ENCODE measurements around the gene HECTD4.
"Not testable (repeated sequence)": the region's sequence is repeated elsewhere in the genome, so short reads cannot be mapped to it uniquely, and the experiment has no call there.

HECTD4 gene

GRCh38 chr12:112122823-112123690 lies 259.2 kb downstream of the HECTD4 start:
- Mint-ChIP-seq H3K27ac (no peak overlapping the region), H3K27me3 (no peaks in the 10 kb centered on the region), H3K4me1 (ENCODE audit: low read depth) (peaks cover 22% of the 10 kb centered on the region), H3K9me3 (no peaks in the 10 kb centered on the region), H3K36me3 (ENCODE audit: low read depth) (peaks cover 22% of the 10 kb centered on the region), H3K4me3 (no peak overlapping the region)
- intact Hi-C loops (cut with micrococcal nuclease), result loop anchor here (10.0 kb wide), 1 partner anchor 178 kb away; no protein-coding TSS in a partner anchor

GRCh38 chr12:112121780-112122565 lies 260.3 kb downstream of the HECTD4 start:
- H3K27ac Mint-ChIP-seq, result no peak overlapping the region

GRCh38 chr12:112117685-112118084 lies 264.5 kb downstream of the HECTD4 start:
- no peaks in the 10 kb centered on the region for H3K36me3 Mint-ChIP-seq (ENCODE audit: low read depth)
- no peak overlapping the region for H3K4me3 Mint-ChIP-seq
- no peaks in the 10 kb centered on the region for H3K9me3 Mint-ChIP-seq
- no peaks in the 10 kb centered on the region for H3K27me3 Mint-ChIP-seq
- H3K4me1 Mint-ChIP-seq (ENCODE audit: low read depth), result peaks cover 22% of the 10 kb centered on the region
- H3K27ac Mint-ChIP-seq, result no peak overlapping the region
- intact Hi-C loops (cut with micrococcal nuclease), result no loop called here

More at GRCh38 chr12:112121780-112122565, 260.3 kb downstream of the HECTD4 start:
- Mint-ChIP-seq H3K27me3 (no peaks in the 10 kb centered on the region), H3K9me3 (no peaks in the 10 kb centered on the region), H3K4me1 (ENCODE audit: low read depth) (peaks cover 17% of the 10 kb centered on the region), H3K4me3 (no peak overlapping the region), H3K36me3 (ENCODE audit: low read depth) (peaks cover 16% of the 10 kb centered on the region)
- intact Hi-C loops (cut with micrococcal nuclease), result loop anchor here (10.0 kb wide), 1 partner anchor 177 kb away; no protein-coding TSS in a partner anchor

- Mint-ChIP-seq H3K36me3 (ENCODE audit: low read depth) (no peaks in the 10 kb centered on the region), H3K9me3 (no peaks in the 10 kb centered on the region), H3K4me1 (ENCODE audit: low read depth) (peaks cover 29% of the 10 kb centered on the region), H3K27ac (peak overlapping the region; percentile 95), H3K4me3 (peak overlapping the region; percentile 61), H3K27me3 (no peaks in the 10 kb centered on the region)
- intact Hi-C loops (cut with micrococcal nuclease), result no loop called here
Measured at GRCh38 chr12:112116232-112117060, 265.8 kb downstream of the HECTD4 start.

GRCh38 chr12:112115259-112116045 lies 266.8 kb downstream of the HECTD4 start:
- intact Hi-C loops (cut with micrococcal nuclease), result no loop called here
- Mint-ChIP-seq H3K4me3 (no peak overlapping the region), H3K9me3 (no peaks in the 10 kb centered on the region), H3K27ac (peak overlapping the region; percentile 95), H3K4me1 (ENCODE audit: low read depth) (peaks cover 24% of the 10 kb centered on the region), H3K36me3 (ENCODE audit: low read depth) (no peaks in the 10 kb centered on the region), H3K27me3 (no peaks in the 10 kb centered on the region)

GRCh38 chr12:112112409-112113133 lies 269.7 kb downstream of the HECTD4 start:
- Mint-ChIP-seq H3K4me1 (ENCODE audit: low read depth) (peaks cover 30% of the 10 kb centered on the region), H3K27ac (no peak overlapping the region), H3K27me3 (no peaks in the 10 kb centered on the region), H3K9me3 (no peaks in the 10 kb centered on the region), H3K36me3 (ENCODE audit: low read depth) (peaks cover 16% of the 10 kb centered on the region), H3K4me3 (no peak overlapping the region)
- intact Hi-C loops (cut with micrococcal nuclease), result no loop called here

- intact Hi-C loops (cut with micrococcal nuclease), result no loop called here
- H3K9me3 Mint-ChIP-seq, result no peaks in the 10 kb centered on the region
- no peaks in the 10 kb centered on the region for H3K27me3 Mint-ChIP-seq
- no peak overlapping the region for H3K27ac Mint-ChIP-seq
- no peak overlapping the region for H3K4me3 Mint-ChIP-seq
- H3K36me3 Mint-ChIP-seq (ENCODE audit: low read depth), result peaks cover 16% of the 10 kb centered on the region
- peaks cover 33% of the 10 kb centered on the region for H3K4me1 Mint-ChIP-seq (ENCODE audit: low read depth)
Measured at GRCh38 chr12:112111931-112112330, 270.3 kb downstream of the HECTD4 start.

GRCh38 chr12:112110787-112111662 lies 271.2 kb downstream of the HECTD4 start:
- H3K27me3 Mint-ChIP-seq; H3K9me3 Mint-ChIP-seq; intact Hi-C loops (cut with micrococcal nuclease); H3K27ac Mint-ChIP-seq; H3K4me3 Mint-ChIP-seq: not testable (repeated sequence)
- H3K36me3 Mint-ChIP-seq (ENCODE audit: low read depth), result peaks cover 23% of the 10 kb centered on the region
- H3K4me1 Mint-ChIP-seq (ENCODE audit: low read depth), result peaks cover 33% of the 10 kb centered on the region

All from dendritic cell treated with granulocyte-macrophage colony-stimulating factor and Interleukin-4, amounts not matched to agents 40 ng/mL and 50 ng/mL, for 4 days (primary cell).